ENCODE data around the gene TCP11X1.
"Not testable (repeated sequence)": the region's sequence is repeated elsewhere in the genome, so short reads cannot be mapped to it uniquely, and the experiment has no call there.

Gene TCP11X1

DNA sequence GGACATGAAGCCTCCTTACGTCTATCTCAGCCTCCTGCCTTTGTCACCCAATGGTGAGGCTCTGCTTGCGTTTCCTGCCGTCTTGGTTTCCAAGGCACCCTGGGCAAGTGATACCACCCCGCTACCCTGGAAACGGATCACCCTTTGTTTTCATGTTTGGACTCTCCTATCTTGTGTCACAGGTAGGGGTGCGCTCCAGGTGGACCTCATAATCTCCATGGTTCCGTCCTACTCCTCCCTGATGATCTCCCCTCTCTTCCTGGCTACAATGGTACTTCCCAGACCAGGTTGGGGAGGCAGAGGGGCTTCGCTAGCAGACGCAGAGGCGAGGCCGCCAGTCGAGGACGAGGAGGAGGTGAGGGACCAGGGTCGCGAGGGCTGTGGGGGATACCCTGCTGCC, at the start of gene TCP11X1:
Gene TCP11X1 (plus strand): TSS at position 316 of the 400 bp plus-strand sequence.
- not testable (repeated sequence) for DNase-seq (ENCODE audit: insufficient read length, low spot score); FAIRE-seq

- no peak for FAIRE-seq
- no peak for DNase-seq (ENCODE audit: insufficient read length, low spot score)
These were observed 29.0 kb upstream of the TCP11X1 start for GRCh38 chrX:102185967-102186720.

DNA sequence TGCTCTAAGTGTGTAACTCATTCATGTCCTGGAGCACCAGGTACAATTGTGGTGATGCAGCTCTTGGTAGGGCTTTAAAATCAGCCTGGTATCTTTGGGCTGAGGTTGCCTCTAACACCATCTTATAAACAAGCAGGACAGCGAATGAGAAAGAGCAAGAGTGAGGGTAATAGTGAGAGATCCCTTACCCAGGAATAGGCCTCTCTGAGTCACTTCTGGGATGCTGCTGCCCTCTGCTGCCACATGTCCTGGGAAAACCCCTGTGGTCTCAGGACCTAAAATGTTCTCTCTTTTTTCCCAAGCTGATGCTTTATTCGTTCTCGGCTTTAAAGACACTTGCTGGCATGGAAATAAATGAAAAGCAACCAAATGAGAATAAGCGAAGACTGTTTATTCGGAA, 7.2 kb upstream of the TCP11X1 start:
- not testable (repeated sequence) for FAIRE-seq; DNase-seq (ENCODE audit: insufficient read length, low spot score)

- DNase-seq (ENCODE audit: insufficient read length, low spot score) = not testable (repeated sequence)
These were observed 1.4 kb downstream of the TCP11X1 start for GRCh38 chrX:102216497-102216896.

DNA sequence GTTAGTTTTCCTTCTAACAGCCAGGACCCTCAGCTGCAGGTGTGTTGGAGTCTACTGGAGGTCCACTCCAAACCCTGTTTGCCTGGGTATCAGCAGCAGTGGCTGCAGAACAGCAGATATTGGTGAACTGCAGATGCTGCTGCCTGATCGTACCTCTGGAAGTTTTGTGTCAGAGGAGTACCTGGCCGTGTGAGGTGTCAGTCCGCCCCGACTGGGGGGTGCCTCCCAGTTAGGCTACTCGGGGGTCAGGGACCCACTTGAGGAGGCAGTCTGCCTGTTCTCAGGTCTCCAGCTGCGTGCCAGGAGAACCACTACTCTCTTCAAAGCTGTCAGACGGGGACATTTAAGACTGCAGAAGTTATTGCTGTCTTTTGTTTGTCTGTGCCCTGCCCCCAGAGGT, 20.6 kb downstream of the TCP11X1 start:
- not testable (repeated sequence) for FAIRE-seq; DNase-seq (ENCODE audit: insufficient read length, low spot score)

More at GRCh38 chrX:102216497-102216896, 1.4 kb downstream of the TCP11X1 start:
- not testable (repeated sequence) for FAIRE-seq

DNA sequence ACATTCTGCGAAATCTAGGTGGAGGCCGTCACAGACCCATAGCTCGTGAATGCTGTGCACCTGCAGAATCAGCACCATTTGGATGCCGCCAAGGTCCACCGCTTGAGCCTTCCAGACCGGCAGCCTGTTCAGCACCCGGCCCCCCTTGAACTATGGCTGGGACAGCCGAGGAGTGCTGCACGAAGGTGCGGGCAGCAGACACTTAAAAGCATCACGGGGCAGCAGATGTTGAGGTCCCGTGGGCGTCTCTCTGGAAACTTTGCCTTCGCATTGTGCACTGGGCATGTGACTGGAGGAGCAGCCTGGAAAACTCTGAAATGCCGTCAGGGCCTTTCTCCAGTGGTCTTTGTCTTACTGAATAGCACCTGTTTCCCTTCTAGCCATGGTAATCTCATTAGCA, 25.2 kb downstream of the TCP11X1 start:
- FAIRE-seq; DNase-seq (ENCODE audit: insufficient read length, low spot score): not testable (repeated sequence)

GRCh38 chrX:102246893-102247292, 31.8 kb downstream of the TCP11X1 start, which contains the start of gene NXF2:
Gene NXF2 (plus strand): TSS chrX:102247167. CDS start chrX:102307079, 59,912 bp downstream.
- DNase-seq (ENCODE audit: insufficient read length, low spot score); FAIRE-seq: not testable (repeated sequence)

DNA sequence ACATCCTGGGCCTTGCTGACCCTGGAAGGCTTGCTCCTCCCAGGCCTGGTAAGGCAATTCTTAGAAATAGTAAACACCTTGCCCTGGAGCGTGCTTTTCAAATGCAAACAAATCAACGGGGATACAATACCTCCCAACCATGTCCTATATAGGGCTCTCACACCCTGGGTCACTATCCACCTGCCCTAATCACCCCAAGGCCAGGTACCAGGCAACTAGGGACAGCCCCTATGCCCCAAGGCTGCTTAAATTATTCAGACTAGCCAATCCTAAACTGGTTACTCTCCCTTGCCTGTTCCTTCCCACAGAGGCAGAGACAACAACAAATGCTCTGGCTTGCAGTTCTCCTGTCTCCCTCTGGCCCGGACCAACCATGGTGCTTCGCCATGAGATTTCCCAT, 57.1 kb downstream of the TCP11X1 start:
- not testable (repeated sequence) for FAIRE-seq; DNase-seq (ENCODE audit: insufficient read length, low spot score)

Data from HTR-8/SVneo (cell line).